HUES48 (cell line): ENCODE results near the gene GOSR1.
"Not testable (repeated sequence)": the region's sequence is repeated elsewhere in the genome, so short reads cannot be mapped to it uniquely, and the experiment has no call there.

ENCODE experiments used
- H3K27ac ChIP-seq: one replicate; pipeline ENCODE4 v1.7.0; 2013; ENCODE audit warnings: low read depth, low read length, inconsistent platforms
- H3K27me3 ChIP-seq: 2 replicates; pipeline ENCODE4 v1.6.1; 2013; ENCODE audit warnings: mild to moderate bottlenecking, low read length; ENCODE audit not compliant: control insufficient read depth, insufficient read depth
- H3K36me3 ChIP-seq: 2 replicates; pipeline ENCODE4 v1.6.1; 2013; ENCODE audit warnings: low read length; ENCODE audit not compliant: control insufficient read depth, insufficient read depth
- H3K4me1 ChIP-seq: 2 replicates; pipeline ENCODE4 v1.6.1; 2013; ENCODE audit warnings: mild to moderate bottlenecking, low read length; ENCODE audit not compliant: control insufficient read depth, insufficient read depth
- H3K4me3 ChIP-seq: 2 replicates; pipeline ENCODE4 v1.5.1; 2013; ENCODE audit warnings: mild to moderate bottlenecking, low read depth, low read length
- H3K9ac ChIP-seq: 2 replicates; pipeline ENCODE4 v1.6.1; 2013; ENCODE audit warnings: mild to moderate bottlenecking, low read depth, low read length, moderate library complexity
- H3K9me3 ChIP-seq: 2 replicates; pipeline ENCODE4 v1.6.1; 2013; ENCODE audit warnings: low read length; ENCODE audit not compliant: control insufficient read depth, insufficient read depth

Gene GOSR1

GRCh38 chr17:30505868-30506417, 28.7 kb downstream of the GOSR1 start:
- no peak overlapping the region for H3K27ac ChIP-seq
- no peak overlapping the region for H3K9ac ChIP-seq
- H3K4me3 ChIP-seq = no peak overlapping the region
- no peaks in the 10 kb centered on the region for H3K27me3 ChIP-seq
- peaks cover 61% of the 10 kb centered on the region for H3K36me3 ChIP-seq
- no peaks in the 10 kb centered on the region for H3K9me3 ChIP-seq
- peaks cover 6% of the 10 kb centered on the region; the same call in 1 of the 2 replicates for H3K4me1 ChIP-seq

- peaks cover 6% of the 10 kb centered on the region; the same call in 1 of the 2 replicates for H3K4me1 ChIP-seq
- H3K9me3 ChIP-seq = no peaks in the 10 kb centered on the region
- no peak overlapping the region for H3K9ac ChIP-seq
- H3K36me3 ChIP-seq = peaks cover 61% of the 10 kb centered on the region
- no peak overlapping the region for H3K4me3 ChIP-seq
- H3K27me3 ChIP-seq = no peaks in the 10 kb centered on the region
- no peak overlapping the region for H3K27ac ChIP-seq
Measured at GRCh38 chr17:30506481-30506880, 29.3 kb downstream of the GOSR1 start.

- H3K36me3 ChIP-seq = peaks cover 39% of the 10 kb centered on the region
- no peaks in the 10 kb centered on the region for H3K9me3 ChIP-seq
- no peaks in the 10 kb centered on the region for H3K27me3 ChIP-seq
- H3K4me1 ChIP-seq = no peaks in the 10 kb centered on the region
- H3K9ac ChIP-seq = no peak overlapping the region
- no peak overlapping the region for H3K27ac ChIP-seq
- H3K4me3 ChIP-seq = no peak overlapping the region
Measured at GRCh38 chr17:30513346-30513745, 36.1 kb downstream of the GOSR1 start.

- Histone ChIP-seq H3K9me3 (no peaks in the 10 kb centered on the region), H3K27me3 (no peaks in the 10 kb centered on the region), H3K36me3 (peaks cover 50% of the 10 kb centered on the region)
Measured at GRCh38 chr17:30514895-30515596, 37.8 kb downstream of the GOSR1 start.

GRCh38 chr17:30517786-30518185, 40.6 kb downstream of the GOSR1 start:
- Histone ChIP-seq H3K36me3 (peaks cover 67% of the 10 kb centered on the region), H3K27me3 (no peaks in the 10 kb centered on the region), H3K4me3 (no peak overlapping the region), H3K27ac (no peak overlapping the region), H3K4me1 (no peaks in the 10 kb centered on the region), H3K9me3 (peaks cover 8% of the 10 kb centered on the region; the same call in 1 of the 2 replicates), H3K9ac (no peak overlapping the region)

More at GRCh38 chr17:30514895-30515596, 37.8 kb downstream of the GOSR1 start:
- H3K9ac ChIP-seq = no peak overlapping the region
- H3K27ac ChIP-seq = no peak overlapping the region
- no peaks in the 10 kb centered on the region for H3K4me1 ChIP-seq
- H3K4me3 ChIP-seq = no peak overlapping the region

GRCh38 chr17:30519166-30519565, 42.0 kb downstream of the GOSR1 start:
- Histone ChIP-seq H3K9me3 (peaks cover 8% of the 10 kb centered on the region; the same call in 1 of the 2 replicates), H3K9ac (no peak overlapping the region), H3K27ac (no peak overlapping the region), H3K27me3 (no peaks in the 10 kb centered on the region), H3K4me3 (no peak overlapping the region), H3K4me1 (no peaks in the 10 kb centered on the region), H3K36me3 (peaks cover 54% of the 10 kb centered on the region)

GRCh38 chr17:30519707-30520106, 42.5 kb downstream of the GOSR1 start:
- H3K4me1 ChIP-seq = no peaks in the 10 kb centered on the region
- no peak overlapping the region for H3K27ac ChIP-seq
- H3K4me3 ChIP-seq = no peak overlapping the region
- no peak overlapping the region for H3K9ac ChIP-seq
- peaks cover 8% of the 10 kb centered on the region; the same call in 1 of the 2 replicates for H3K9me3 ChIP-seq
- H3K27me3 ChIP-seq = no peaks in the 10 kb centered on the region
- peaks cover 48% of the 10 kb centered on the region for H3K36me3 ChIP-seq

GRCh38 chr17:30520436-30520835, 43.2 kb downstream of the GOSR1 start:
- peaks cover 41% of the 10 kb centered on the region for H3K36me3 ChIP-seq
- no peak overlapping the region for H3K4me3 ChIP-seq
- H3K9me3 ChIP-seq = peaks cover 8% of the 10 kb centered on the region; the same call in 1 of the 2 replicates
- H3K27me3 ChIP-seq = no peaks in the 10 kb centered on the region
- H3K27ac ChIP-seq = no peak overlapping the region
- H3K4me1 ChIP-seq = no peaks in the 10 kb centered on the region
- H3K9ac ChIP-seq = no peak overlapping the region

GRCh38 chr17:30520882-30521281, 43.7 kb downstream of the GOSR1 start:
- Histone ChIP-seq H3K27me3 (no peaks in the 10 kb centered on the region), H3K4me3 (no peak overlapping the region), H3K36me3 (peaks cover 38% of the 10 kb centered on the region), H3K27ac (no peak overlapping the region), H3K9me3 (peaks cover 8% of the 10 kb centered on the region; the same call in 1 of the 2 replicates), H3K9ac (no peak overlapping the region), H3K4me1 (no peaks in the 10 kb centered on the region)

GRCh38 chr17:30521766-30522165, 44.6 kb downstream of the GOSR1 start:
- Histone ChIP-seq H3K9ac (no peak overlapping the region), H3K4me1 (no peaks in the 10 kb centered on the region), H3K9me3 (peaks cover 8% of the 10 kb centered on the region; the same call in 1 of the 2 replicates), H3K4me3 (no peak overlapping the region), H3K36me3 (peaks cover 38% of the 10 kb centered on the region), H3K27ac (no peak overlapping the region), H3K27me3 (no peaks in the 10 kb centered on the region)

GRCh38 chr17:30523236-30523635, 46.0 kb downstream of the GOSR1 start:
- not testable (repeated sequence) for H3K27me3 ChIP-seq, H3K4me1 ChIP-seq, H3K4me3 ChIP-seq, H3K27ac ChIP-seq, H3K9me3 ChIP-seq, H3K9ac ChIP-seq
- H3K36me3 ChIP-seq = peaks cover 38% of the 10 kb centered on the region
